Activated T-cell treated with anti-CD3 and anti-CD28 coated beads, Interleukin-2, amount 50 U/mL, for 1 hour (primary cell): ENCODE data around the gene HHLA2.
"Not testable (repeated sequence)": the region's sequence is repeated elsewhere in the genome, so short reads cannot be mapped to it uniquely, and the experiment has no call there.

Experiments used
- DNase-seq: peaks from one replicate; pipeline ENCODE4 v3.0.0-alpha.2; 2020

HHLA2 gene

DNA sequence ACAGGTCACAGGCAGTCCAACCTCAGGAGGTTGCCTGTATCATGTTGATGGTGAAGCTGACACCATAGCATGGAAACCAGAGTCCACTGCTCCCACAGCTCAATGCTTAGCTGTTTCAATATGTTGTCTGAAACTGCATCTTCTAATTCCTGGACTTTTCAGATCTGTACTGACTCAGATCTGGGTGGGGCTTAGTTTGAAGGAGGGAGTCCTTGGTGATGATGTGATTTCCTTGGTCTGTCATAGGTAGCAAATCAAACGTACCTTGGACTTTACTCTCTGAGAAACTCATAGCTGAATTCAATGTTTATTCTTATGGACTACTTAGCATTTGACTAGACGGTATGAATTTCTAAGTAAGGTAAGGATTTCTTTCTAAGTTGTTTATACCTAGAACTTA, at the start of gene HHLA2:
Gene HHLA2, plus strand, starts transcription at position 310 of the 400 bp plus-strand sequence. CDS start 55,266 bp downstream, outside the sequence.
- DNase-seq, result no peak

DNA sequence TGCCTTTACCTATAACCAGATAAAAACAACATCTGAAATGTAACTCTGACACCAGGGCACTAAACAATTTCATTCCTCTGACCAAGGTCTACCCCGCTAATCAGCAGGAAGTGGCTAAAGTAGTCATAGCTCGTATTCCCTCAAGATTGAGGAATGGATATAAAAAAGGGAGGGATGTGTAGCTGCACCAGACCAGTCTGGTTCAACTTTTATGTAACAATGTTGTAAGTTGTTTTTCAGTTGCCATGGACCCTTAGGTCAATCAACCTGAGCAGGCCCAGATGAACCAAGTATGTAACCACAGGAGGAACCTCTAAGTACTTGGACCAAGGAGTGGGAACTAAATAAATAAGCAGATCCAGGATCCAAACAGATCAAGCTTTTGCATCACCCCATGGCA, 45.7 kb upstream of the HHLA2 start:
- DNase-seq, result no peak

DNA sequence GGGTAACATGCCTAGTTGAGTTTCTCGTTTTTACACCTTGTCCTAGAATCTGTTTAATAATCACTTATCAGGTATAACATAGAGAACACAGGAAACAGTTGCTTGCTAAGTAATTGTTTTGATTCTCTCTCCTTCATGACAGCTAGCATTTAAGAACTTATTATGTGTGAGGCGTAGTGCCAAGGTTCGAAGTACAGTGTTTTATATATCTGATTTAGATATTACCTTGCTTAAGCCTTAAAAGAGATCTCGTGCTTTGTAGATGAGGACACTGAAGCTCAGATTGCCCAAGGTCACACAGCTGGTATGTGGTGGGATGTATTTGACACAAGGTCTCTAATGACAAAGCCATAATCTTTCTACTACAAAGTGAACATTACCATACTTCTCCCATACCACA, 45.1 kb upstream of the HHLA2 start:
- no peak for DNase-seq

GRCh38 chr3:108251844-108252243, 44.5 kb upstream of the HHLA2 start:
- no peak for DNase-seq

DNA sequence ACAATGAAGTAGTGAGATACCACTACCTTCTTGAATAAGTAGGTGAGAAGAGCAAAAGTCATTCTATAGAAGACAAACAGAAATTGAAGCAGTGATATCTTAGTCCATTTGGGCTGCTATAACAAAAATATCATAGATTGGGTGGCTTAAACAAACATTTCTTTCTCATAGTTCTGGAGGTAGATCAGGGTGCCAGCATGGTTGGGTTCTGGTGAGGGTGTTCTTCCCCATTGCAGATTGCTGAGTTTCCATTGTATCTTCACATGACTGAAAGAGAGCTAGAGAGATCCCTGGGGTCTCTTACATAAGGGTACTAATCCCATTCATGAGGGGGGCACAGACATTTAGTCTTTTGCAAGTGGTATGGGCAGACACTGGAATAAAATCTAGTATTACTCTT, 41.2 kb upstream of the HHLA2 start:
- DNase-seq, result no peak

- not testable (repeated sequence) for DNase-seq
Observed at GRCh38 chr3:108264534-108265298, 31.6 kb upstream of the HHLA2 start.

DNA sequence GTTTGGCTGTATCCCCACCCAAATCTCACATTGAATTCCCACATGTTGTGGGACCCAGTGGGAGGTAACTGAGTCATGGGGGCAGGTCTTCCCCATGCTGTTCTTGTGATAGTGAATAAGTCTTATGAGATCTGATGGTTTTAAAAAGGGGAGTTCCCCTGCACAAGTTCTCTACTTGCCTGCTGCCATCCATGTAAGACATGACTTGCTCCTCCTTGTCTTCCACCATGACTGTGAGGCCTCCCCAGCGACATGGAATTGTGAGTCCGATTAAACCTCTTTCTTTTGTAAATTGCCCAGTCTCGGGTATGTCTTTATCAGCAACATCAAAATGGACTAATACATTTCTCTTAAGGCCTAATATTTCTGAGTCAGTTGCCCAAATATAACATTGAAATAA, 28.1 kb upstream of the HHLA2 start:
- DNase-seq, result not testable (repeated sequence)

DNA sequence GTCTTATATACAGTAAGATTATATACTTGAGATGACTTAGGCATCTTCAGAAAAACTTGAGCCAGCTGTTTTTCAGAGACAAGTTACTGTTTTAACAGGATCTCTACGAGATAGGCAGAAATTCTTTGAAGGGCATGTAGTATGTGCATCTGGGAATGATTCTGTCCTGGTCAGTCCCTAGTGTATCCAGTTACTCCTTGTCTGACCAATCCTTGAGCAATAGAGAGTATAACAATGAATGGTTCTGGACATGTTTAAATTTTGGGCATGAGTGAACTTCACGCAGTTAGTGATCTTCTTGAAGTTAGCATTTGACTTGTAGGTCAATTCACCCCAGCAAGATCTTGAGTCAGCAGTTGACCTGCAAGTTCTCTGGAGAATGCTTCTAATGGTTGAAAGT, 24.7 kb upstream of the HHLA2 start:
- DNase-seq, result no peak

- not testable (repeated sequence) for DNase-seq
Observed at GRCh38 chr3:108279066-108279465, 17.3 kb upstream of the HHLA2 start.

GRCh38 chr3:108280476-108280875, 15.9 kb upstream of the HHLA2 start:
- DNase-seq, result no peak

- DNase-seq, result no peak
Observed at GRCh38 chr3:108281670-108282069, 14.7 kb upstream of the HHLA2 start.

- no peak for DNase-seq
Observed at GRCh38 chr3:108283006-108283405, 13.3 kb upstream of the HHLA2 start.

DNA sequence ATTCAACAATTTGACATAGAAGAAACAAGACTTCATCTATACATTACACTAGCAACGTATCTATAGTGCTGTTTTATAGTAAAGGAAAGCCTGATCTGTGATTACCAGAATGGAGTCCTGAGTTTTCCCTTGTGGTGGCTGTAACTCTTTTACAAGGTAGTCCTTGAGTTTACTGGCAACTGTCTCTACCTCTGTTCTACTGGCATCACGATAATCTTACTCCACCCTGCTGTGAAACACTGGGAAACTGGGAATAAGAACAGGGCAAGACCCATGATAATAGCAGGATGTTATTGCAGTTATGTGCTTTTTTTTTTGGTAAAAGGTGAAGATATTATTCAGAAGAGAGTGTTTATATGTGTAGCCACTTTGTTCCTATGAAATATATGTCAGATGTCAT, 12.4 kb upstream of the HHLA2 start:
- DNase-seq, result no peak

DNA sequence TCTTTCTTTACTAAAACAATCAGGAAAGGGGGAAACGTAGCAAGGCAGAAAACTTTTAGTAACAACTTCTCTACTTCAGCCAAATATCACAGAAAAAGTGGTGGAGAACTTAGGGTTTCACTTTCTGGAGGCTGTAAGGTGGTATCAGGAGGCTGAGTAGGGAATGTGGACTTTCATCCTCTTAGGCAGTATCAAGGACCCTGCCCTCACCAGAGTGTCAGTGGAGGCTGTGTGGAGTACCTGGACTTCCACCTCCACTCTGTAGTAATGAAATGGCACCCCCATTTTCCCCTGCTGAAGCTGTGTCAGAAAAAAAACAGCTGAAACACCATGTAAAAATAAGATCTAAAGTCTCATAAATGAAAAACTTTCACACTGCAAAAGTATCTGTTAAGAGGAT, 11.2 kb upstream of the HHLA2 start:
- no peak for DNase-seq

- no peak for DNase-seq
Observed at GRCh38 chr3:108287146-108287545, 9.2 kb upstream of the HHLA2 start.

DNA sequence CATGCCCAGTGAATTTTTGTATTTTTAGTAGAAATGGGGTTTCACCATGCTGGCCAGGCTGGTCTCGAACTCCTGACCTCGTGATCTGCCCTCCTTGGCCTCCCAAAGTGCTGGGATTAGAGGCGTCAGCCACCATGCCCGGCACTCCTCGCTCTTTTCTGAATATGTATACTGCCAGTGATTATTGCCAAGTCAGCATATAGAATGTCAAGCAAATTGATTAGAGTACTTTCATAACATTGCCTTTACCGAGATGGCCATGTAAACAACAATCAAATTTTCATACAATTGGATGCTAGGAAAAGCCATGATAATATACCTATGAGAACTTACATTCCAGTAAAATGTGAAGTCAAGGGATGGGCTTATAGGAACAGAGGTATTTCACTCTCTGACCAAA, 8.2 kb upstream of the HHLA2 start:
- not testable (repeated sequence) for DNase-seq

GRCh38 chr3:108289159-108289558, 7.2 kb upstream of the HHLA2 start:
- no peak for DNase-seq

DNA sequence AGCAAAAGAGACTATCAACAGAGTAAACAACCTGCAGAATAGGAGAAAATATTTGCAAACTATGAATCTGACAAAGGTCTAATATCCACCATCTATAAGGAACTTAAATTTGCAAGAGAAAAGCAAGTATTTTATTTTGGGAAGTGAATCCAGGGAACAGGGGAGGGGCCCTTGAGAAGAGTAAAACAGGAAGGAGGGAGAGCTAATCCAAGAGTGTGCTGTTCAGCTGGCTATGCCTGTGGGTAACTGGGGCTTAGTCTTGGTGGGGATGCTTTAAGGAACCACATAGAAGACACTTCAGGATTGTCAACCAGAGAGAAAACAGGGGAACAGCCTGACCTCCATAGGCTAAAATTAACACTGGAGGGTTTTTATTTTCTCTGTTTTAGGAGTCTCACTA, 3.9 kb upstream of the HHLA2 start:
- DNase-seq, result no peak

DNA sequence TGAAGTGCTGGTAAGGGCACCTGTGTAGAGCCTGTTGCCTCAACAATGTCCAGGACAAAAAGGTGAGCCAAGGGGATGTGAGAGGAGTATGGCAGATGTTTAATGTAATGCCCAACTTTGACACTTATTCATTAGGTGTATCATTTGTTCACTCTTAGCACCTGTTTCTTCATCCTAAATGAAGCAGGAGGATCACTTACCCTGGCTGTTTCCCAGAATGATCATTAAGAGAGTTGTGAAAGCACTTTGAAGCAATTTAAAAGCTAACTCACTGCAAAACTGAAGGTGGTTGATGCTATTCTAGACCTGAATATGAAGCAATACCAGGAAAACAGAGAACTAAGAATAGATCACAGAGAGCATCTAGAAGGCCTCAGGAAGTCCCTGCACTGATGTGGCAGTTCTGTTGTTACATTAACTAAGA, 3.4 kb upstream of the HHLA2 start:
- DNase-seq, result no peak

GRCh38 chr3:108293858-108294257, 2.5 kb upstream of the HHLA2 start:
- no peak for DNase-seq

- DNase-seq, result no peak
Observed at GRCh38 chr3:108295421-108296175, 750 bp upstream of the HHLA2 start.

- DNase-seq, result no peak
Observed at GRCh38 chr3:108297647-108298046, 1.3 kb downstream of the HHLA2 start.

- no peak for DNase-seq
Observed at GRCh38 chr3:108298056-108298455, 1.7 kb downstream of the HHLA2 start.

DNA sequence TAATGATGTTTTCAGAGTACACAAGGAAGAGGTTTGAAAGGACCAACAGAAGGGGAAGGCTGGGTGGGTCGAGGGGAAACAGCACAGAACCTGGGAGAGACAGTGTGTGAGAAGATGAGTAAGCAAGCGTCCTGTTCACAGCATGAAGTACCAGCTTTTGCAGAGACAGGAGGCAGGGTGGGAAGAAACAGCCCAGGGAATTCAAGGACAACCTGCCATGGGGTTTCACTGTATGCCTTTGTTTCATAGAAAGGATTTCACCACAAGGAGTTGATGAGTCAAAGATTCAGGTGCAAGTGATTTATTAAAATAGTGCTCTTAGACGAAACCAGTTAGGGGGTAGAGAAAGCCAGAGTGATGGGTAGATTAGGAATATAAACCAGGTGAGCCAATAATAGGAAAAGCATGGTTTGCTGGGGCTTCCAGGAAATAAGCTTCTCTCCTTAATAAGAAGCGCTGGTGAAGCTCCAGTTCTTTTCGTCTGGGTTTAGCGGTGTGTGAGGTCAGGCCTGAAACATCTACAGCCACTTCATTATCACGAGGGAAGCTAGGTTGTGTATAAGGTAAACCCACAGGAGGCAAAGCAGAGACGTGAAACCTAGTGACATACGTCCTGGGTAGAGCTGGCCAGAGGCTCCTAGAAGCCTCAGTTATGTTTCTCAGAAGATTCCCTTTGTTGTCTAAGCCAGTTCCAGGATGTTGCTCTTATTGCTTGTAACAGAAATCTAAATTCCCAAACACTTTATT, 3.9 kb downstream of the HHLA2 start:
- no peak for DNase-seq
